Common myeloid progenitor, CD34-positive (primary cell): ENCODE data around the gene C10orf143. TPM values are rescaled to one million over a fixed set of nuclear protein-coding genes. Genes with fewer than 3 reads are reported as not detected.

Experiments
- CTCF ChIA-PET: fragments of 350-600 bp; sonication (Branson Sonifier 250); formaldehyde crosslinking; loops from one replicate; lab custom pipeline; 2021; ENCODE audit warnings: antibody characterized with exemption; lab: Charles Lee
- POLR2A ChIA-PET: fragments of 350-600 bp; sonication (Branson Sonifier 250); formaldehyde crosslinking; loops from one replicate; lab custom pipeline; 2021; ENCODE audit warnings: antibody characterized with exemption; lab: Charles Lee
- DNase-seq, 3 donors: peaks; one replicate each; pipeline versions ENCODE4 v3.0.0 to v3.0.0-alpha.2; 2013
- H3K27ac ChIP-seq, 2 experiments: 1 replicate in 1 of 2; 2 replicates in 1 of 2; pipeline ENCODE4 v1.7.0; 2013; ENCODE audit warnings: inconsistent platforms in 2 of 2, low read length in 2 of 2, mild to moderate bottlenecking in 2 of 2, low read depth in 1 of 2, moderate library complexity in 1 of 2; ENCODE audit not compliant: severe bottlenecking in 2 of 2, insufficient read depth in 1 of 2, poor library complexity in 1 of 2
- H3K27me3 ChIP-seq, 5 experiments: replicated peaks in 2 of 5; 1 replicate in 3 of 5; 2 replicates in 2 of 5; pipeline versions ENCODE4 v1.6.1 to v1.7.0; 2013; ENCODE audit warnings: low read length in 4 of 5, mild to moderate bottlenecking in 2 of 5, moderate library complexity in 2 of 5, inconsistent platforms in 1 of 5; ENCODE audit not compliant: insufficient read depth in 5 of 5, control insufficient read depth in 4 of 5
- H3K36me3 ChIP-seq, 4 experiments: 1 replicate in 2 of 4; 2 replicates in 2 of 4; pipeline versions ENCODE4 v1.6.1 to v1.7.0; 2013; ENCODE audit warnings: low read length in 3 of 4, control low read depth in 1 of 4, mild to moderate bottlenecking in 1 of 4; ENCODE audit not compliant: control insufficient read depth in 4 of 4, insufficient read depth in 4 of 4
- H3K4me1 ChIP-seq, 4 experiments: 1 replicate in 3 of 4; 2 replicates in 1 of 4; pipeline versions ENCODE4 v1.6.1 to v1.7.1; 2013; ENCODE audit warnings: low read length in 3 of 4, mild to moderate bottlenecking in 3 of 4, control low read depth in 1 of 4, inconsistent platforms in 1 of 4, moderate library complexity in 1 of 4; ENCODE audit not compliant: control insufficient read depth in 4 of 4, insufficient read depth in 4 of 4; ENCODE audit errors: control extremely low read depth in 1 of 4
- H3K4me3 ChIP-seq, 7 experiments: 1 replicate in 4 of 7; 2 replicates in 3 of 7; pipeline versions ENCODE4 v1.5.1 to v1.7.0; 2013; ENCODE audit warnings: mild to moderate bottlenecking in 7 of 7, low read length in 6 of 7, moderate library complexity in 6 of 7, inconsistent platforms in 2 of 7, low read depth in 2 of 7, control low read depth in 1 of 7; ENCODE audit not compliant: insufficient read depth in 4 of 7, control insufficient read depth in 1 of 7; ENCODE audit errors: extremely low read depth in 1 of 7
- H3K9me3 ChIP-seq, 5 experiments: 1 replicate in 4 of 5; 2 replicates in 1 of 5; pipeline versions ENCODE4 v1.6.1 to v1.7.1; 2013; ENCODE audit warnings: low read length in 4 of 5, mild to moderate bottlenecking in 2 of 5, inconsistent platforms in 1 of 5, low read depth in 1 of 5, moderate library complexity in 1 of 5; ENCODE audit not compliant: control insufficient read depth in 4 of 5, insufficient read depth in 2 of 5; ENCODE audit errors: control extremely low read depth in 1 of 5
- WGBS: methylation state at CpG from one replicate; pipeline ENCODE4 v1.1.5; 2013; ENCODE audit not compliant: insufficient coverage; 5-methylcytosine and 5-hydroxymethylcytosine counted together
- polyA plus RNA-seq: library from polyadenylated mRNA; unstranded; fragments of 120-200 nt; gene quantifications from one replicate; pipeline ENCODE4 v1.2.1, GENCODE V29; 2013

The C10orf143 gene
- 7.6 TPM for polyA plus RNA-seq

- ChIA-PET POLR2A (interaction anchor here (1.9 kb wide), 1 partner anchor 26 kb away, joined by 10 read pairs; the partner anchor contains the start of gene GLRX3), CTCF (interaction anchor here (0.6 to 2.7 kb wide), 12 partner anchors 10 to 1240 kb away, joined by 3 to 15 read pairs (median 5); partner anchors contain the start of gene GLRX3)
- Histone ChIP-seq H3K4me1 (peaks cover 5 to 25% (median 14%) of the 10 kb centered on the region in 4 experiments), H3K27ac (peak within 1 kb of the TSS; percentile 85 to 94), H3K36me3 (peaks cover 0 to 6% (median 0%) of the 10 kb centered on the region in 4 experiments), H3K27me3 (no peaks in the 10 kb centered on the region), H3K4me3 (peak within 1 kb of the TSS; percentile 71 to 98 (median 93)), H3K9me3 (no peaks in the 10 kb centered on the region)
- WGBS, result under 1% methylated on average over 57 of the region's 71 CpGs
- DNase-seq, result peak; percentile 98 to 99 (median 98)
Observed at GRCh38 chr10:130110246-130111112, at the start of gene C10orf143. Gene C10orf143, minus strand, starts transcription at chr10:130110830. Its CDS starts 58 bp downstream, at chr10:130110772.

DNA sequence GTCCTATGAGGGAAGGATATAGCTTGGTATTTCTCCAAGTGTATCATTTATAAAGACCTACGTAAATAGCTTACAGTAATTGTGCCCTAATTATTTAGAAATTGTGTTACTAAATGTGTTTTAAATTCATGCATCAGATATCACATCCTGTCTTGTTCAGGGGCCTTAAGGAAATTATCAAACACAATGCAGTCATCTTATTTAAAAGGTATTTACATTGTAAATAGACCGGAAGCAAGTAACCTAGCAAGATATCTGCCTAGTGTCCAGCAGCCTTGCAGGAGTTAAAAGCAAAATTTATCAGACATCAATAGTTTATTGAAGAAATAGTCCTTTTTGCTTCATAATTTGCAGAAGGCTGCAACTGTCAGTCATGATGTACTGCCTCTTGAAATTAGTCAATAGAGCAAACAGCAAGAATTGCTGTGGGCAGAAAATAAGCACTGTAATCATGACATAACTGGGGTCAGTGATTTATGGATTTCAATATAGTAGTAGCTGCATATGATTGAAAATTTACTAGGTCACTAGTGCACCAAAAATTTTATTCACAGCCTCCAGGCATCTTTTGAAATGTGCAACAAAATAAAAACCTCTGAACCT lies 48.7 kb upstream of the C10orf143 start:
- Histone ChIP-seq H3K4me1 (no peaks in the 10 kb centered on the region), H3K36me3 (peaks cover 3 to 42% (median 19%) of the 10 kb centered on the region in 4 experiments), H3K4me3 (no peak overlapping the region), H3K27me3 (no peaks in the 10 kb centered on the region), H3K9me3 (peaks cover 0 to 2% (median 0%) of the 10 kb centered on the region in 5 experiments), H3K27ac (no peak overlapping the region)
- ChIA-PET CTCF (interaction anchor here (1.1 to 1.2 kb wide), 2 partner anchors 10 to 31 kb away, joined by 3 to 4 read pairs; no protein-coding TSS in a partner anchor), POLR2A (no interaction called here)
- DNase-seq, result no peak
- 100% methylated on average over 1 of the region's 2 CpGs for WGBS

- no peak overlapping the region for H3K27ac ChIP-seq
- no peak overlapping the region for H3K4me3 ChIP-seq
- ChIA-PET POLR2A (no interaction called here), CTCF (no interaction called here)
- WGBS, result 84% methylated on average over 4 of the region's 4 CpGs
- peaks cover 0 to 10% (median 2%) of the 10 kb centered on the region in 4 experiments for H3K4me1 ChIP-seq
- peaks cover 0 to 57% (median 17%) of the 10 kb centered on the region in 4 experiments for H3K36me3 ChIP-seq
- no peaks in the 10 kb centered on the region for H3K27me3 ChIP-seq
- no peak for DNase-seq
- H3K9me3 ChIP-seq, result no peaks in the 10 kb centered on the region
Observed at GRCh38 chr10:130146042-130146441, 35.4 kb upstream of the C10orf143 start.

GRCh38 chr10:130141878-130142277 lies 31.2 kb upstream of the C10orf143 start:
- DNase-seq, result no peak
- H3K4me1 ChIP-seq, result peaks cover 7 to 29% (median 13%) of the 10 kb centered on the region in 4 experiments
- H3K36me3 ChIP-seq, result peaks cover 0 to 30% (median 13%) of the 10 kb centered on the region in 4 experiments
- no peak overlapping the region for H3K4me3 ChIP-seq
- no peaks in the 10 kb centered on the region for H3K27me3 ChIP-seq
- ChIA-PET POLR2A (interaction anchor here (0.7 kb wide), 1 partner anchor 240 kb away, joined by 3 read pairs; no protein-coding TSS in a partner anchor), CTCF (interaction anchor here (1.2 to 2.5 kb wide), 2 partner anchors 8 to 32 kb away, joined by 3 to 12 read pairs; partner anchors contain the start of gene C10orf143)
- H3K27ac ChIP-seq, result no peak overlapping the region
- WGBS, result 63% methylated on average over 1 of the region's 2 CpGs
- no peaks in the 10 kb centered on the region for H3K9me3 ChIP-seq

- Histone ChIP-seq H3K9me3 (no peaks in the 10 kb centered on the region), H3K36me3 (peaks cover 0 to 26% (median 11%) of the 10 kb centered on the region in 4 experiments), H3K4me1 (peaks cover 7 to 30% (median 16%) of the 10 kb centered on the region in 4 experiments), H3K27me3 (no peaks in the 10 kb centered on the region), H3K27ac (peak overlapping the region in 1 of 2 experiments; percentile 41), H3K4me3 (no peak overlapping the region)
- CTCF ChIA-PET, result interaction anchor here (1.2 to 2.5 kb wide), 2 partner anchors 9 to 31 kb away, joined by 3 to 12 read pairs; partner anchors contain the start of gene C10orf143
- peak; percentile 40 to 77 (median 65) for DNase-seq
- WGBS, result no CpG with 5 or more reads among the region's 1 CpG
- POLR2A ChIA-PET, result interaction anchor here (0.6 to 0.7 kb wide), 3 partner anchors 8 to 1167 kb away, joined by 3 read pairs; no protein-coding TSS in a partner anchor
Observed at GRCh38 chr10:130141460-130141859, 30.8 kb upstream of the C10orf143 start.

GRCh38 chr10:130141038-130141437 lies 30.4 kb upstream of the C10orf143 start:
- Histone ChIP-seq H3K4me3 (no peak overlapping the region), H3K27me3 (no peaks in the 10 kb centered on the region), H3K36me3 (peaks cover 0 to 22% (median 7%) of the 10 kb centered on the region in 4 experiments), H3K4me1 (peaks cover 7 to 29% (median 16%) of the 10 kb centered on the region in 4 experiments), H3K9me3 (no peaks in the 10 kb centered on the region), H3K27ac (peak overlapping the region in 1 of 2 experiments; percentile 41)
- DNase-seq, result no peak
- ChIA-PET CTCF (interaction anchor here (1.2 to 2.5 kb wide), 2 partner anchors 9 to 31 kb away, joined by 3 to 12 read pairs; partner anchors contain the start of gene C10orf143), POLR2A (interaction anchor here (0.6 kb wide), 2 partner anchors 8 to 1166 kb away, joined by 3 read pairs; no protein-coding TSS in a partner anchor)
- 90% methylated on average over 2 of the region's 4 CpGs for WGBS
